ENCODE data around the gene PHKG2.
A peak's percentile ranks its signal among the peaks of the same experiment; 100 is the strongest.

PHKG2 gene

DNA sequence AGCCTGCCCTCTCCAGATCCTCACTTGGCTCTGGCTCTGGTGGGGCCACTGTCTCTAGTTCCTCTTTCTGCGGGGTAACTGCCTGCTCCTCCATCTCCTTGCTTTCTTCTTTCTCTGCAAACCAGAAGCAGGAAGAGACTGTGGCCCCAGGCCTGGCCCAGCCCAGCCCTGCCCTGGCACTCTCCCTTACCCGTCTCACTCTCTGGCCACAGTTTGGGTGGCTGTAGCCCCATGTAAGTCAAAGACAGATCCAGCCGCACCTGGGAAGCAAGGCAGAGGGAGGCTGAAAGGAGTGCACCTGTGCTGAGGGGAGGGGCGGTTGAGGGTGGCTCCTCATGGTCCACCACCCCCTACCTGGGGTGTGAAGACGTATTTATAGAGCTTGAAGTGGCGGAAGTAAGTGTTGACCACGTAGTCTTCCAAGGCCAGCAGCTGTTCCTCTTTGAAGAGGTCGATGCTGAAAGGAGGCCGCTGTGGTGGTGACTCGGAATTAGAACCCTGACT is 10.8 kb downstream of the PHKG2 start:
- no peak for DNase-seq

DNA sequence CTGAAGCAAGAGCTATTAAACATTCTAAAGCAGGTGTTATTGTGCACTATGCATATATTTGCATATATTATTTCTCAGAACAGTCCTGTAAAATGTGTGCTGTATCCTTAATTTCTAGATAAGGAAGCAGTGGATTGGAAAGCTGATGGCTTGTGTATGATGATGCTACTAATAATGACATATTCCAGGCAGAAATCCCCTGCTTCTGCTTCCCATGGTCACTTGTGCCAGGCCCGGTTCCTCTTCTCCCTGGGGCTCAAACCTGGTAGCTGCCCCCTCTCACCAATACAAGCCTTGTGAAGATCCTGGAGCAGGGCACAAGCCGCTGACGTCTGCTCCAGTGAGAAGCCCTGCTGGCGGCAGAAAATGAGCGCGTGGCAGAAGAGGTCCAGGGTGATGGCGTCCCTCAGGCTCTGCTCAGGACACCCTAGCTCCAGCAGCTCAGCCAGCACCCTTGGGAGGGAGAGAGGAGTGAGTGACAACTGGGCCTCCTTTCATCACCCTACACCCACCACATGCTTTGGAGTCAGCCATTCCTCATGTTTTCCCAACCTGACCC is 11.9 kb downstream of the PHKG2 start:
- no peak for DNase-seq

DNA sequence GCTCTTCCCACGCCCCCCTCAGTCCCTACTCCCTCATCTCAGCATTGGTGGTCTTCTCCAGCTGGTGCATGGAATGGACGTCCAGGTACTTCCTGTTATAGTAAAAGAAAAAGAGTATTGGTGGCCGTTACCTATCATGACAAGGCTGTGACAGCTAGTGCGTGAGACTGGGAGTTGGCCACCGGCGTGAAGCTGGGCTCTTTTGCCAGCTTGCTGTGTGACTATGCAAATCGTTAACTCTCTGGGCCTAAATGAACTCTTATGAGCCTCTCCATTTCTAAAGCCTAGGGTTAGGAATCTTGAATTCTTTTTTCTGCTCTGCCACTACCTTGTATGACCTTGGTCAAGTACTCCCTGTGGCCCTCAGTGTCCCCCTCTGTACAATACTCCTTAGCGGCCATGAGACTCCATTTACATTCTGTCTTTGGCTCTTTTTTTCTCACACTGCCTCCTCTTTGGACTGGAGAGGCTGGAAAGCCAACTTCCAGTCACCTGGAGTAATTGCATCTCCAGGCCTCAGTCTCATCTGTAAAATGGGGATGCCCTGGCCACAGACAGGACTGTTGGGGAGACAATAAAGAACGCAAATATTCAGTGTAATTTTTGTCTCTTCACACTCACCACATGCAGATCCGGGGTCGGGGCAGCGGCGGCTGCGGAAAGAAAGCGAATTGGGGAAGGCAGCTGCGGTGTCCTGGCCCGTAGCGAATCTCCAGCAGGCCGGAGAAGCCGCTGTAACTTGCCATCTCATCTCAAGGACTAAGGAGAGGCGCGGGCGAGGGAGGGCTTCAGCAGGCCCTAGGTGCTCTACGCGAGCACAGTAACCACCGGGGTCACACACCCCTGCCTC is 12.6 kb downstream of the PHKG2 start:
- no peak for DNase-seq

DNA sequence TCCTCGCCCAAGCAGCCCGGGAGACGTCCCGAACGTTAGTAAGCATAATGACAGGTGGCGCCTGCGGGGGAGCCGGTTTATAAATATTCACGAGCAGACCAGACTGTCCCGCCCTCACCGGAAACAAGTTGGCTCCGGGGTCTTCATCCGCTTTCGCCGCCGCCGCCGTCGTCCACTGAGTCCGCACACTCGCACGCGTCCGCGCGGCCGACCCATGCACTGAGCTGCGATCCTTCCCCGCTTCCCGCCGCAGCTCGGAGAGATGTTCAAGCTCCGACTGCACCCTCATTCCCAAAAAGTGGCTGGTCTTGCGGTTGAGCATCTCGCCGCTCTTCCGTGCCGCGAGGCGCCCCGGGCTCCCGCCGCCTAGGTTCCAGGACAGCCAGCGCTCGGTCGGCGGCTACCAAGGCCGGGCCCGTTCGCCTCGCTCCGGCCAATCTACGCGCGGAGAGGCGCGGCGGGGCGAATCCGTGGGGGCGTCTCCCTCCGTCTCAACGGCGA is 13.3 kb downstream of the PHKG2 start:
- DNase-seq: no peak

DNA sequence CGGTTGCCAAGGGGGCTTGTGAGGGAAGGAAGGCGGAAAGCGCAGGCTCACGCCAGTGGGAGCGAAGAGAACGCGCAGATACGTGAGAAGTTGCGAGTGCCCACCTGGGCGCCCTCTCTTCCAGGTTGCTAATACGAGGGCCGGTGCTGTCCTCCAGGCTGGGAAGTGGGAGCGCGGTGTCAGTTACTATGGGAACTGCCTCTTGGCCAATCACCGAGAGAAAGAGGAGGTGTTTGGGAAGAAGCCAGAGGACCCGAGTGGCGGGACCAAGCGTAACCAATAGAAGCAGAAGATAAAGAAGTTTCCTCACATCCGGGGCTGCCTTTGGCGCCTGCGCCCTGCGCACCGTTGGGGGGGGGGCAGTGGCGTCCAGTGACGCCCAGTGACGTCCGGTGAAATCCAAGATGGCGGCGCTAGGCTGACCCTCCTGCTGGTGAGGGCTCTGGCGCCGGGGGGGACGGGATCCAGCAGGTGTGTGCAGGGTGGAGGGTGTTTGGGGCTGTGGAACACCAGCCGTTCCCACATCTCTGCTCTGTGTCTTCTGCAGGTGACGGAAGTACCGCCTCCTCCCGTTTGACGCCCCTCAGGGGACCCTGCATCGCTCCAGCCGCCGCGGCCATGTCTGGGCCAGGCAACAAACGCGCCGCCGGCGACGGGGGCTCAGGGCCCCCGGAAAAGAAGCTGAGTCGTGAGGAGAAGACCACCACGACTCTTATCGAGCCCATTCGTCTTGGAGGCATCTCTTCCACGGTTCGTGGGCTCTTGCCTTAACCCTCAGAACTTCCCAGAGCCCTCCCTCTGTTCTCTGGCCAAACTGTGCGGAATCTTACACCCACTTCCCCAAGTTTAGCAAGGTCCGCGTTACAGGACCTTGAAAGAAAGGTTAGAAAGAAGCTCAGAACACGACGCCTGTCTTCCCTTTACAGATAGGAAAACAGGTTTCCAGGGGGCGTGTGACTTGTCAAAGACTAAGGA is 14.0 kb downstream of the PHKG2 start, which contains the start of the genes CFAP119 and RNF40:
Gene CFAP119 (minus strand): TSS at position 135 of the 975 bp plus-strand sequence. CDS start 314 bp downstream, outside the sequence.
Gene RNF40 (plus strand): TSS at position 395 of the 975 bp plus-strand sequence. CDS start 224 bp downstream, at position 619.
- DNase-seq: peak; percentile 91

DNA sequence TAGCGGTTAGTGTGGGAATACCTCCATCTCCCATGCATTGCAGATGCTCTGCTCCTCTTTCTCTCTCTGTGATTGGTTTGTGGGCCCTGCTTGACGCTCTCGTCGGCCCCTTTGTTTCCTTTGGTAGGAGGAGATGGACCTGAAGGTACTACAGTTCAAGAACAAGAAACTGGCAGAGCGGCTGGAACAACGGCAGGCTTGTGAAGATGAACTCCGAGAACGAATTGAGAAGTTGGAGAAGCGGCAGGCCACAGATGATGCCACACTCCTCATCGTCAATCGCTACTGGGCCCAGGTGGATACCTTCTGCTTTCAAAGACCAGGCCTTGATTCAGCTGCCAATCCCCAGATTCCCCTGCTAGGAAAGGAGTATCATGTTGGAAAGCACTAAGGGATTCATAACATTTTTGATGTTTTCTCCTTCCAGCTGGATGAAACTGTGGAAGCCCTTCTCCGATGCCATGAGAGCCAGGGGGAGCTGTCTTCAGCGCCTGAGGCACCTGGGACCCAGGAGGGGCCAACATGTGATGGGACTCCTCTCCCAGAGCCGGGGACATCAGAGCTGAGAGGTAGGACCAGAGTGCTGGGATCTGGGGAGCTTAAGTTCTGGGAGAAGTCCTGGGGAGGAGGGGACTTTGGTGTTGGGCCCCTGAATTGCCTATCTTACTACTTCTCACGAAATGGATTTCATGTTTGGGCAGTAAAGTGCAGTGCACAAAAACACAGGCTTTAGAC is 14.9 kb downstream of the PHKG2 start:
- DNase-seq: no peak

DNA sequence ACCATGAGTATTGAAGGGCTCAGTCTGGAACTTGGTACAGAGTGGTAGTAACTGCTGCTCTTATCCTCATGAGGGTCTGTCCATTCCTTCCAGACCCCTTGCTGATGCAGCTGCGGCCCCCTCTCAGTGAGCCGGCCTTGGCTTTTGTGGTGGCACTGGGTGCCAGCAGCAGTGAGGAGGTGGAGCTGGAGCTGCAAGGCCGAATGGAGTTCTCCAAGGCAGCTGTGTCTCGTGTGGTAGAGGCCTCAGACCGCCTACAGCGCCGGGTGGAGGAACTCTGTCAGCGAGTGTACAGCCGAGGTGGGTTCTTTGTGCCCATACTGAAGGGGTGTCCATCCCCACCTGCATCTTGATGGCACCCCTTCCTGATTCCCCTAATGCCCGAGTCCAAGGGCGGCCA is 15.9 kb downstream of the PHKG2 start:
- no peak for DNase-seq

DNA sequence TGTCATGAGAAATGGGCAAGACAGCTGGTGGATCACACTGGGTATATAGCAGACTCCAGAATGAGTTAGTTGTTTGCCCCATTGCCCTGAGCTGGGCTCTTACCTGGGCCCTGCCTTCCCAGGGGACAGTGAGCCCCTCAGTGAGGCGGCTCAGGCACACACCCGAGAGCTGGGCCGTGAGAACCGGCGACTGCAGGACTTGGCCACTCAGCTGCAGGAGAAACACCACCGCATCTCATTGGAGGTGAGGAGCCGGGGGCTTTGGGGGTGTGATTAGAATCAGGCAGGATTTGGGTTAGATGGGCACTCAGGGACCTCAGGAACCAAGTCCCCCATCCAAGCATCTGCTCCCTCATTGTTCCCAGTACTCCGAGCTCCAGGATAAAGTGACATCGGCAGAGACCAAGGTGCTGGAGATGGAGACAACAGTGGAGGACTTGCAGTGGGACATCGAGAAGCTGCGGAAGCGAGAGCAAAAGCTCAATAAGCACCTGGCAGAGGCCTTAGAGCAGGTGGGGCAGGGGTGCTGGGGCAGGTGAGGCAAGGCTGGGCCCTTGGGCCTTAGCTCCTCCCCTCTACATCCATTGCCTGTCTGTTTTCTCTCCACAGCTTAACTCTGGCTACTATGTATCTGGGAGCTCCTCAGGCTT is 16.7 kb downstream of the PHKG2 start:
- no peak for DNase-seq

DNA sequence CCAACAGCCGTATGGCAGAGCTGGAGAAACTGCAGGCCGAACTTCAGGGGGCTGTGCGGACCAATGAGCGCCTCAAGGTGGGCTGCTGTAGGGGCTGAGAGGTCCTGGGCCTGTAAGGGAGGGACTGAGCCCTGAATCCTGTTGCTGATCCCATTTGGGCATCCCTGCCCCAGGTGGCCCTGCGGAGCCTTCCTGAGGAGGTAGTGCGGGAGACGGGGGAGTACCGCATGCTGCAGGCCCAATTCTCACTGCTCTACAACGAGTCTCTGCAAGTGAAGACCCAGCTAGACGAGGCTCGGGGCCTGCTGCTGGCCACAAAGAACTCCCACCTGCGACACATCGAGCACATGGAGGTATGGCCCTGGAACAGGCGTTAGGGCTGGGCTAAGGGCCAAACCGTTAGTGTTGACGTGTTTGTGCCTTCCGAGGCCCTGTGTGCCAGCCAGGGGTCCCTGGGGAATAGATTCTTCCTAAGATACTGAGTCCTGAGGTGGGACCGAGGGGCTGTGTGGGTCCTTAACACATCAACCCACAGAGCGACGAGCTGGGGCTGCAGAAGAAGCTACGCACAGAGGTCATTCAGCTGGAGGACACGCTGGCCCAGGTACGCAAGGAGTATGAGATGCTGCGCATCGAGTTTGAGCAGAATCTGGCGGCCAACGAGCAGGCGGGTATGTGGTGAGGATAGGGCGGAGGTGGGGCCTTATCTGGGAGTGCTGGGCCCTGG is 18.1 kb downstream of the PHKG2 start:
- DNase-seq: no peak

DNA sequence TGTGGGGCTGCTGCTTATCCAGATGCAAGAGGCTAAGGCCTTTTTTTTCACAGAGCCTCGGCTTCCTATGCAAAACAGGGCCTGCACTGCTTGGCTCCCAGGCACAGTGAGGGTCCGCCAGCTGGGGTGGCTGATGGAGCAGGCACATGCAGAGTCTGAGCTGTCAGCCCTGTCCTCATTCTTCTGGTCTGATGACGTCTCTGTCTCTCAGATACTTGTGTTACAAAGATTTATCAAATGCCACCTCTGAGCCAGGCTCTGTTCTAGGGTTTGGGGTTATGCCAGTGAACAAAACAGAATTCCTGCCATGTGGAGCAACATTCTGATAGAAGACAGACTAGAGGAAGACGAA is 18.7 kb downstream of the PHKG2 start:
- DNase-seq: no peak

DNA sequence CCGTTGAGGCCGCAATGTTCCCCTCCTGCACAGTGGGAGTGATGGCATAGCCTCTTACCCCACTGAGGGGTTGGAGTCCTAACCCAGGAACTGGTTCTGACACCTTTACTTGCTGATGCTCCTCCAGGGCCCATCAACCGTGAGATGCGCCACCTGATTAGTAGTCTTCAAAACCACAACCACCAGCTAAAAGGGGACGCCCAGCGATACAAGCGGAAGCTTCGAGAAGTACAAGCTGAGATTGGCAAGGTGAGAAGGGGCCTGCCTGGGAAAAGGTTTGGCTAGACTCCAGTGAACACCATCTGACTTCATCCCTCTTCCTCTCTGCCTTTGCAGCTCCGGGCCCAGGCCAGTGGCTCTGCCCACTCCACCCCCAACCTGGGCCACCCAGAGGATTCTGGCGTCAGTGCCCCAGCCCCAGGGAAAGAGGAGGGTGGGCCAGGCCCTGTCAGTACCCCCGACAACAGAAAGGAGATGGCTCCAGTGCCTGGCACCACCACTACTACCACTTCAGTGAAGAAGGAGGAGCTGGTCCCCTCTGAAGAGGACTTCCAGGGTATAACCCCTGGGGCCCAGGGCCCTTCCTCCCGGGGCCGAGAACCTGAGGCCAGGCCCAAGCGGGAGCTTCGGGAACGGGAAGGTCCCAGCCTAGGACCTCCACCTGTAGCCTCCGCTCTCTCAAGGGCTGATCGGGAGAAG is 19.7 kb downstream of the PHKG2 start:
- no peak for DNase-seq

DNA sequence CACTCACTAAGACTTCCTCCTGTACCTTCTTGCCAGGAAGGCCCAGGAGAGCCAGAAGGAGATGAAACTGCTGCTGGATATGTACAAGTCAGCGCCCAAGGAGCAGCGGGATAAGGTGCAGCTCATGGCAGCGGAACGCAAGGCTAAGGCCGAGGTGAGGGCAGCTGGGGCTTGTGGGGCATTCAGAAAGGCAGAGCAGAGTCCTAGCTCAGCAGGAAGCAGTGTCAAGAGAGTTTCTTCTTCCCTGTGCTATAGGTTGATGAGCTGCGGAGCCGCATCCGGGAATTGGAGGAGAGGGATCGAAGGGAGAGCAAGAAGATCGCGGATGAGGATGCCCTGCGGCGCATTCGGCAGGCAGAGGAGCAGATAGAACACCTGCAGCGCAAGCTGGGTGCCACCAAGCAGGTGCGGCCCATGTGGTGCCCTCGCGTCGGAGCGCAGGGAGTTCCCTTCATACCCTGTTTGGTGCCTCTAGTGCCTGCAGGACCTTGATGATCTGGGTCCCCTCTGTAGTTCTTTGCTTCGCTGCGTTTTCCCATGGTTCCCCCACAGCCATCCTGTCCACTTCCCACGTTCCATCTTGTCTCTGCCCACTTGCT is 20.5 kb downstream of the PHKG2 start:
- no peak for DNase-seq

DNA sequence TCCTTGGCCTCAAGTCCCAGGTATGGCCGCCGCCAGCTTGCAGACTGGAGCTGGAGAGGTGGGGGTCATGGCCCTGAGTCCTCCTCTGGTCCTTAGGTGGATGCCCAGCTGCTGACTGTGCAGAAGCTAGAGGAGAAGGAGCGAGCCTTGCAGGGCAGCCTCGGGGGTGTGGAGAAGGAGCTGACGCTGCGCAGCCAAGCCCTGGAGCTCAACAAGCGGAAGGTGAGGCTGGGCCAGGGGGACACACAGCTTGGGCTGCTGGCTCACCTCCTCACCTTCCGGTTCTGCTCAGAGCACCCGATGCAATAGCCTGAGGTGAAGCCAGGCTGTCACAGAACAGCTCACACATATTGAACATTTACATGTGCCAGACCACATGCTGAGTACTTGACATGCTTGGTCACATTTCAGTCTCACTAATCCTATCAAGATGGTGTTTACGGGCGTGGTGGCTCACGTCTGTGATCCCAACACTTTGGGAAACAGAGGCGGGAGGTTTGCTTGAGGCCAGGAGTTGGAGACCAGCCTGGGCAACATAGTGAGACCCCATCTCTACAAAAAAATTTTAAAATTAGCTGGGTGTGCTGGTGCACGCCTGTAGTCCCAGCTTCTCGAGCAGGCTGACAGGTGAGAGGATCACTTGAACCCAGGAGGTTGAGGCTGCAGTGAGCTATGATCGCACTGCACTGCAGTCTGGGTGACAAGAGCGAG is 21.3 kb downstream of the PHKG2 start:
- no peak for DNase-seq

DNA sequence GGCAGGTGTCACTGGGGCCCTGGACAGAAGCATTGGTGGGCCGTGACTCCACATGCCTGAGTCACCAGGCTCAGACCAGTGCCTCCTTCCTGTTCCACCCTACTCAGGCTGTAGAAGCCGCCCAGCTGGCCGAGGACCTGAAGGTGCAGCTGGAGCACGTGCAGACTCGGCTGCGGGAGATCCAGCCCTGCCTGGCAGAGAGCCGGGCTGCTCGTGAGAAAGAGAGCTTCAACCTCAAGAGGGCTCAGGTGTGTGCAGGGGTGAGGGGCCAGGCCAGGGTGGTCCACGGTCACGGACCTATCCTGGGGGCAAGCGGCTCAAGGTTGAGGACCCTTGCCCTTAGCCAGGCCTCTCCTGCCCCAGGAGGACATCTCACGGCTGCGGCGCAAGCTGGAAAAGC is 23.5 kb downstream of the PHKG2 start:
- no peak for DNase-seq

DNA sequence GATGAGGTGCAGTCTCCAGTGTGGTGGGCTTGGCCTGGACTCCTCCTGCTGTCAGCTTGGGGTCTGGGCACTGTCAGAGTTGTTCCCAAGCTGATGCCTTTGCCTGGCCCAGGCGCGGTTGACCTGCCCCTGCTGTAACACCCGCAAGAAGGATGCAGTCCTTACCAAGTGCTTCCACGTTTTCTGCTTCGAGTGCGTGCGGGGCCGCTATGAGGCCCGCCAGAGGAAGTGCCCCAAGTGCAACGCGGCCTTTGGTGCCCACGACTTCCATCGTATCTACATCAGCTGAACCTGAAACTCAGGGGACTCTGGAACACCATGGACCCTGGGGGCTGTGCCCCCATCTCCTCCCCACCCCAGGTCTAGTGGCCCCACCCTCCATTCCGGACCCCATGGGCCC is 25.6 kb downstream of the PHKG2 start:
- no peak for DNase-seq

DNA sequence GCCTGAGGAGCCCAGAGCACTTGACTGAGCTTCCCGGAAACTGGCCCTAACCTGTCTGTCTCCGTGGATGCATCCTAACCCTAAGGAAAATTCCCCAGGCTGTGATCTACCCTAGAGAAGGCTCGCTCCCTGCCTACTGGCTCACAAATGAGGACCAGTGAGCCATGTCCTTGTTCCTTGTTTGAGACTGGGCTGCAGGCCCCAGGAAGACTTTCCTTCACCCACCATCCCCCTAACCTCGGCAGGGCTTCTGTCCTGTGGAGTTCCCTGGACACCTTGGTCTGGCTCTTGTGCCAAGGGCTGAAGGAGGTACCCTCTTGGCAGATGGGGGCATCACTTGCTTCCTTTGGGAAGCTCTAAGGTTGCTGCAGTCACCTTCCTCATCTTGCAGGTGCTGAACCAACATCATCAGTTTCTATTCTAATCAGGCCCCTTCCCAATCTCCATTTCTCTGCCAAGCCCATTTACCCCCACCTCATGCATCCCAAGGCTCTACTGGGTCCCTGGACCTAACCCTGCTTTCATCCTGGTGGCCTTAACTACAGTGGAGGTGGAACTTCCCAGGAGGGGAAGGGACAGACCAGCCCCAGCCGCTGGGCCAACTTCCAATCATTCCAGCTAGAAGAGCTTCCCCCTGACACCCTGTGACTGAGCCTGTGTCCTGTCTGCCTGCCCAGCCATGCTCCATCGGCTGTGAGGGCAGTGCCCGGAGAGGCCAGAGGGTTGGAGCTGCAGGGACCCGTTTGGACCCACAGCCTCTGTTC is 26.3 kb downstream of the PHKG2 start:
- DNase-seq: no peak

DNA sequence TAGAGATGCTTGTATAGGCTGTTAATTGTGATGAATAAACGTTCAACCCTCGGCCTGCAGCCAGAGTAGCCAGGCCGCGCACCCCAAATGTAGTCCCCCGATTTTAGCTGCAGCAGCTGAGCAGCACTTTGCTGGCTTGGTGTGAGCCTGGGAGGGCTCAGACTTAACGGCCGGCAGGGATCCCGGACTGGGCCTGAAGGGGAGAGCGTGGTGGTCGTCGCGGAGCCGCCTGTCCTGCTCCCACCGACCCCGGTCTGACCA is 26.8 kb downstream of the PHKG2 start:
- DNase-seq: no peak

DNA sequence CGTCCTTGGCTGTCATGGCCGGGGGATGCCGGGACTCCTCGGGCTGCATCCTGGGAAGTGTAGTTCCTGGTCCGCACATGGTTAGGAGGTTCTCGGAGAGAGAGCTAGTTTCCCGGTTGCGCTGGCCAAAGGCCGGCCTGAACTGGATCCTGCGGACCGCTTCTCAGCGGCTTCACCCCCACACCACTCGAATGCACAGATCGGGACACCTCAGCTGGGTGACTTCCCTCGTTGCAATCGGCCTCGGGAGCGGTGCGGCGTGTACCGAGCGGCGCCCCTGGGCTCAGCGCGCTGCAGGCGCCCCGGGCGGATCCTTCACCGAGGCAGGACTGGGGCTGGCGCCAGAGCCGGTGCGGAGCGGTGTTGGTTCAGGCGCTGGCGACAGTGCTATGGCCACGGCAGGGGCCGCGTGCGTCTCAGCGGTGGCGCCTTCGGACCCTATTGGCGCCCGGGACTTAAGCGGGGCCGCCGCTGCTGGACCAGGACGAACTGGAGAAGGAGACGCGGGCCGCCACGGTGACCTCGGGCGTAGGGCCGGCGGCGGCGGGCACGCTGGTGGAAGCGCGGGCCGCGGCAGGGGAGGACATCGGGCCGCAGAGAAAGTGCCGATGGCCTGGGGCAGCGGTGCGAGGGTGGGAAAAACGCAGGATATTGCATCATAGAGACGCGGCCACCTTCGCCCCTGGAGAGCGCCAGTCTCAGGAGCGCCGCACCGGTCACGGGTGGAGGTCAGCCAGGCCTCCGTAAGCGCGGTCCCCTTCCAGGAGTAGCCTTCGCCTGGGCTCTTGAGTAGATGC is 27.4 kb downstream of the PHKG2 start:
- DNase-seq: peak; percentile 89

Data from 8988T (cell line).